DMS153 (cell line): ENCODE data around the gene EGFR.

Experiments used
- DNase-seq: peaks from one replicate; lab custom pipeline; 2025; lab: John Stamatoyannopoulos, UW

The EGFR gene

DNA sequence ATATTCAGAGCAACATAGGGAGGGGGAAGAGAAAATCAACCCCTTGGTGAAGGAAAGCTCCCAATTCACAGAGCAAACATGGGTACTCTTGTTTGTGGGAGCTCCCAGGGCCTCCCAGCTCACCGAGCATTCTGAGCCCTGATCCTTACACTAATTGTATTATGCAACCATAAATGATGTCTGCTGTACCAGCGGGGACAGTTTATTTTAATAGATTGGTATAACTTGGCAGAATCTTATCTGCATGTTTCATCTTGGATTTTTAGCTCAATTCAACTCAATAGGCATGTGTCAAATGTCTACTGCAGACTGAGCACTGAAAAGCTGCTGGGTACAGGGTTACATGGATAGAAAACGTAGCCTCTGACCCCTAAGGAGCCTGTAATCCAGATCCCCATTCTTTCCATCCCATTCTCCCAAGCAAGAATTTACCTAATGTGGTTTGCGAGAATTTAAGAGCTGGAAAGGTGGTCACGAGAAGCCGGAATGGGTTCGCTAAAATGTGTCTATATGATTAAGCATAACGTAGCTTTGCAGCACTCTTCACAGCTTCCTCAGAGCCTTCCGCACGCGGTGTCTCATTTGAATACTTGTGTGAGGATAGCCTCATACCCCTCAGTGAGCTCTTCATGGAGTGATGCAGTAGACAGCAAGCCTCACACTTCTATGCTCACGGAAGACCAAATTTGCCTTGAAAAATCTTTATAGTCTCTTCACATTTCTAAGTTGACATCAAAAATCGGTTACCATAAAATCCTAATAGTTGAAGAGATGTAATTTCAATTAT is 18.3 kb downstream of the EGFR start:
- DNase-seq, result no peak

GRCh38 chr7:55043691-55044370 is 25.0 kb downstream of the EGFR start:
- no peak for DNase-seq

DNA sequence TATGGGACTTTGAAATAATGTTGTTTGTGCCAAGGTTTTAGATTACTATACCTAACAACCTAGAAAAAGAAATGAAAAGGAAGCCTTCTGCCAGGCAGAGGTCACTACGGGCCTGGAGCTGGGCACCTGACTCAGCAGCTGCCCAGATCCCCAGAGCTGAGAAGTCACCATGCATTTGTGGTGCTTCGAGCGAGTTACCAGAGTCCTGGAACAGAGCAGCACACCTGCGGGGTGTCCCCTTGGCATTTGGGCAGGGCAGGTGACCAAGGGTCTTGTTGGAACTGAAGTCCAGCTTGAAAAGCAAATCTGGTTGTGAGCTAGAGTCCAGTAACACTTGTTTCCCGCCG is 25.5 kb downstream of the EGFR start:
- DNase-seq, result no peak

DNA sequence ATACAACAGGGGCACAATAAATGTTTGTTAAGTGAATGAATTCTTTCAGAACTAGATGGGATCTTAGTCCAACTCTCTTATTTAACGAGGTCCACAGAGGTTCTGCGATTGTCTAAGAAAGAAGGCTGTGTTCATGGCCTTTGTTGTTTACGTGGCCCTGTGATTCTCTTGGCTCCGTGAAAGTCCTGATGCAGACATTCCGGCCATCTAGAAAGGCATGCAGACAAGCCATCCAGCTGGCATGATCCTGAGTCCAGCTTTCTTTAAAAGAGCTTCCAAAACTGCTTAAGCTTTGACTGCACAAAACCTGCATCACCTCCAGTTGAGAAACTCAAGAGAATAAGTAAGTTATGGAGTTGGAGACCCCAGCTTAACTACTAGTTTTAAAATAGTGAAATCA is 26.0 kb downstream of the EGFR start:
- no peak for DNase-seq

DNA sequence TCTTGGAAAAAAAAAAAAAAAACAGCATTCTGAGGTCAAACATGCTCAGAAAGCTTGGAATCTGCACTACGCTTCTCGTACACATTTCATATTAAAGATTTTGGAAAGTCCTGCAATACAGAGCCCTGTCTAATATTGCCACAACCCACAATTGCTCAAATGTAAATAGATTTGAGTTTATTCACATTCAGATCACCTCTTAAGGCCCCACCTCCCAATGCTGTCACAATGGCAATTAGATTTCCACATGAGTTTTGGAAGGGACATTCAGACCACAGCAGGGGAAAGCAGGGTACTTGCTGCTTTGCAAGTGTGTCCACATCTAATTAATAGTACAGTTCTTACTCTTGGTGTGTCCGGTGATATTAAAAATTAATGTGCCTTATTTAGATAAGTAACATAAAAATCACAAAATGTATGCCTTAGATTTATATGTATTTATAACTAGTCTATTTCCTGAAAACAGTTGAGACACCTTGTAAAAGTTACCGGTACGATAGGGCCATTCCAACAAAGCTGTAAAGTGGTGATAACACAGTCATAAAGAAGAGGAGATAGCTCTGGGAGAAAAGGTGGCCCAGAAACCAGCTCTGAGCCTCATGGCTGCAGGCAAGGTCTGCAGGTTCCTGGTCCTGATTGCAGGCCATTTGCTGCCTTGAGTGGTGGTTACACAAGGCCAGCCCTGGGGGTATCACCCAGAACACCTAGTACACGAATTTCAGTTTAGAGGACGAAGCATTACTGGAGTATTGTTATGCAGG is 27.9 kb downstream of the EGFR start:
- DNase-seq, result no peak

DNA sequence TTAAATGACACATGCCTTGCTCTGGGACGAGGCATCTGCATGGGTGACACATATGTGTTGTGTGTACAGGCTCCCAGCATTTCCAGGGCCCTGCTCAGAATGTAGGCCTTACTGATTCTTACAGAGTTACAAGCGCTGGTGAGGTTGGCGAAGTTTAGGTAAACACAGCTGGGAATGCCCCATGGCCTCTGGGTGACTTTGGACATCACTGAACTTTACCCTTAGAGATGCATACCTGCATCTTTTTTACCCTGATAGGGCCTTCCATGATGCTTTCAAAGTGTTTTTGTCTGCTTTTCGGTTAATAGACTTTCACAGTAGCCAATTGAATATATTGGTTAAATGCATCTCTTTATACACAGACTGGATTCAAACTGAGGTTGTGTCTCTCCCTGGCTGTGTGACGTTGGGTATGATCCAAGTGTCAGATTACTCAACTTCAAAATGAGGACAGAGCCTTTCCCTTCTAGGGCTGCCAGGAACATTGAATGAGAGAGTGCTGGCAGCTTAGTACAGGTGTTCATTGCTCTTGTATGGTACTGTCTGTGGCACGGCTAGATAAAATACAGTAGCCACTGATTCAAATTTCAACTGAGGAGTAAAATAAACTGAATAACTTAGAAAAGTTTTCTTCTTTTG is 29.5 kb downstream of the EGFR start:
- DNase-seq, result peak; percentile 60

DNA sequence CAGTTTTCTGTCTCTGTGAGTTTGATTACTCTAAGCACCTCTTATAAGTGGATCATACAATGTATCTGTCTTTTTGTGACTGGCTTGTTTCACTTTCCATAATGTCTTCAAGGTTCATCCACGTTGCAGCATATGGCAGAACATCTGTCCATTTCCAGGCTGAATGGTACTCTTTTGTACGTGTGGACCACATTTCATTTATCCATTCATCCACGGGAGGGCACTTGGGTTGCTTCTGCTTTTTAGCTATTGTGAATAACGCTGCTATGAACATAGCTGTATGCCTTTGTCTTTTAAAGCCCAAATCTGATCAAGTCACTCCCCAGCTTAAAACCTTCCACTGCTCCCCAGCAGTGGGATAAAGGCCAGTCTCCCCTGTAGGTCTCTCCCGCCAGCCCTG is 31.5 kb downstream of the EGFR start:
- DNase-seq, result no peak

- DNase-seq, result no peak
Observed at GRCh38 chr7:55052081-55052480, 33.3 kb downstream of the EGFR start.

DNA sequence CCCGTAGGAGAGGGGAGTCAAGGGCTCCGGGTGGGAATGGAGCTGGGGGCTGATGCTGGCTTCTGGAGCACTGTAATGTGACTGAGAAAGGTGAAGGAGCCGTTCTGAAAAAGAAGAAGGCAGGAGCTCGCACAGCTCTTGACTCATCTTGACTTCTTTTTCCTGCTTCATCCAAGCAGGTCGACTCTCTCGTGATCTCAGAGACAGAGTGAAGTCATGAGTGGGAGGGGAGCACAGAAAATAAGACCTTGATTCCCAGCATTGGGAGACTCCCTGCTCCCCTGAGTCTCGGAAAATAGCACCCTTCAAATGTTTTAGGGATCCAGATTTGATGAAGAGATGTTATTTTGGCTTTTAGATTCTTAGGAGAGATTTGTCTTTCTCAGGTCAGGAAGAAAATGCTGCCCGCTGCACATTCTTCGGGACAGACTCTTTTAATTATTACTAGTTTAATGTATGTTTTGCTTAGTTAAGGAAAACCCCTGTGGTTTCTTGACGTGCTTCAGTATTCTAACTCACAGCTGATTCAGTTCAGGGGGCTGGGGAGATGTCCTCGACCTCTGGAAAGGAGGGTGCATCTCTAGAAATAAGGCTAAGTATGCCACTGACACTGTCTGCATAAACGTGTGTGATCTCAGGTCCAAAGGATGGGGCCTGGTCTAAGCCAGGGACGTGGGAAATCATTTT is 34.1 kb downstream of the EGFR start:
- DNase-seq, result no peak

GRCh38 chr7:55053651-55054571 is 35.1 kb downstream of the EGFR start:
- DNase-seq, result no peak

- DNase-seq, result no peak
Observed at GRCh38 chr7:55054758-55055157, 35.9 kb downstream of the EGFR start.

DNA sequence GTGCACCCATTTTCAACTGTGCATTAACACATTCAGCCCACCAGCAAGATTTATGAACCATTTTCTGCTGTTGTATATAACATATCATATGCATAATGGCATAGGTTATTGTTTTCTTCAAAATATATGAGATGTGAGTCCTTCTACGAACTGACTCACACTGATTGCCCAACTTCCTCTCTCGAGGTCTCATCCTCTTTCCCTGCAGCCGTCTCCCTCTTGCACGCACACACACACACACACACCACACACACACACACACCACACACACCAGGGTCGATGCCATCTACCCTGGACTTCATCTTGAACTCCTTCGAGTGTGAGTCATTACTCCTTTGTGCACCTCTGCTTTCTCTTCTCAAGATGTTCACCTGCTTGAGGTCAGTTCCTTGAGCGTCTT is 36.7 kb downstream of the EGFR start:
- DNase-seq, result no peak

DNA sequence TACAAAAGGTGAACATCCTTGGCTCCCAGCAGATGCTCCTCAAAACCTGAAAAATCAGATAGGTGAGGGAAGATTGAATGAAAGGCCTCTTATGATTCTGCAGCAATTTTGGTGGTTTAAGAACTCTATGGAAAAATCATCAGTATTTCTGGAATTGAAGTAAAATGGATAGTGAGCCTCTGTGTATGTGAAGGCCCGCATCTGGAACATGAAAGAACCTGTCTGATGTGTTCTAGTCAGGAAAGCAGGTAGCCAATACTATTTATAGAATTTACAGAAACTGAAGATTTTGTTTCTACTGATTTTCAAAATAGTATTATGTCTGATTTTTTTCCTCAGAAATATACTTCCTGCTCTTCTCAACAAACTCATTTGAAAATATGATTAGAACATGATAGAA is 37.3 kb downstream of the EGFR start:
- no peak for DNase-seq

GRCh38 chr7:55056577-55057480 is 38.0 kb downstream of the EGFR start:
- no peak for DNase-seq

- DNase-seq, result no peak
Observed at GRCh38 chr7:55058314-55058713, 39.5 kb downstream of the EGFR start.

- DNase-seq, result no peak
Observed at GRCh38 chr7:55059021-55059420, 40.2 kb downstream of the EGFR start.

- no peak for DNase-seq
Observed at GRCh38 chr7:55060085-55060484, 41.3 kb downstream of the EGFR start.

DNA sequence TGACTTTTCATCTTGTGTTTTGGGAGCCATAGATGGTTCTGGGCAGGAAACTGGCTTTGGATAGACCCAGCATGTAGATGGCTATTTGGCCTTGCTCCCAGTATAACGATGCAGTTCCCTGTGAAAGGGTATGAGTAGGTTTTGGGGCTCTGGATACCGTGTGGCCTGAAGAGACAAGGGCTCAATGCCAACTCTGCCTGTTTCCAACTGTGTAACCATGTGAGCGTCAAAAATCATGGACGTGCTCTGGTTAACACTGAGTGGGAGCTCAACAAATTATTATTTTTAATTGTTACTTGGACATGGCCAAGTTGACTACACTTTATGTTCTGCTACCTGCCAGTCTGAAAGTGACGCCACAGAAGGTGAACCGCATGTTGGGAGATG is 41.8 kb downstream of the EGFR start:
- no peak for DNase-seq

GRCh38 chr7:55061726-55062499 is 43.1 kb downstream of the EGFR start:
- DNase-seq, result no peak
